Glutamatergic neuron (in vitro differentiated cells): Measurements from ENCODE around the gene EDEM3. TPM values are rescaled to one million over a fixed set of nuclear protein-coding genes. Genes with fewer than 3 reads are reported as not detected.

Experiments used
- DNase-seq: peaks from one replicate; pipeline ENCODE4 v3.0.0; 2022
- H3K27ac Mint-ChIP-seq: one replicate; pipeline ENCODE4 v1.8.0; 2020; ENCODE audit warnings: mild to moderate bottlenecking, mixed read lengths, inconsistent platforms; ENCODE audit not compliant: unreplicated experiment
- H3K27me3 Mint-ChIP-seq: one replicate; pipeline ENCODE4 v1.8.0; 2020; ENCODE audit warnings: mild to moderate bottlenecking, moderate library complexity, mixed read lengths, inconsistent platforms; ENCODE audit not compliant: unreplicated experiment
- H3K36me3 Mint-ChIP-seq: one replicate; pipeline ENCODE4 v1.8.0; 2020; ENCODE audit warnings: mild to moderate bottlenecking, mixed read lengths, inconsistent platforms; ENCODE audit not compliant: unreplicated experiment
- H3K4me1 Mint-ChIP-seq: one replicate; pipeline ENCODE4 v1.8.0; 2020; ENCODE audit warnings: mild to moderate bottlenecking, low read depth, mixed read lengths, inconsistent platforms; ENCODE audit not compliant: unreplicated experiment
- H3K4me3 Mint-ChIP-seq: one replicate; pipeline ENCODE4 v1.8.0; 2020; ENCODE audit warnings: mild to moderate bottlenecking, mixed read lengths, inconsistent platforms; ENCODE audit not compliant: unreplicated experiment
- H3K9me3 Mint-ChIP-seq: one replicate; pipeline ENCODE4 v1.8.0; 2020; ENCODE audit warnings: mild to moderate bottlenecking, moderate library complexity, mixed read lengths, inconsistent platforms; ENCODE audit not compliant: unreplicated experiment
- CTCF ChIP-seq: fragments of 200-600 bp; sonication (generic); IDR thresholded peaks from one replicate; pipeline ENCODE4 v1.5.0; 2021; ENCODE audit not compliant: partially characterized antibody, unreplicated experiment
- total RNA-seq: library from RNA; stranded (reverse); fragmentation: NEBNext Ultra II Directional; extraction: Animal tissue kit (Norgen Biotek cat#: 25700); gene quantifications from one replicate; pipeline ENCODE4 v1.2.1, GENCODE V29; 2021; ENCODE audit not compliant: unreplicated experiment

EDEM3 gene
- total RNA-seq, 1 donor from 2014 or later = 23.6 TPM

- Mint-ChIP-seq H3K4me3 (no peak overlapping the region), H3K27ac (no peak overlapping the region), H3K27me3 (no peaks in the 10 kb centered on the region), H3K4me1 (no peaks in the 10 kb centered on the region), H3K36me3 (no peaks in the 10 kb centered on the region), H3K9me3 (no peaks in the 10 kb centered on the region)
- no peak for DNase-seq
- no peak for TF ChIP-seq CTCF
Measured at GRCh38 chr1:184775329-184775728, 20.7 kb upstream of the EDEM3 start.

GRCh38 chr1:184773762-184774320 lies 19.2 kb upstream of the EDEM3 start:
- H3K27me3 Mint-ChIP-seq = no peaks in the 10 kb centered on the region

GRCh38 chr1:184771190-184771691 lies 16.6 kb upstream of the EDEM3 start:
- no peak for DNase-seq
- no peaks in the 10 kb centered on the region for H3K27me3 Mint-ChIP-seq
- H3K4me3 Mint-ChIP-seq = no peak overlapping the region
- H3K36me3 Mint-ChIP-seq = no peaks in the 10 kb centered on the region
- no peak overlapping the region for H3K27ac Mint-ChIP-seq
- no peaks in the 10 kb centered on the region for H3K4me1 Mint-ChIP-seq
- H3K9me3 Mint-ChIP-seq = no peaks in the 10 kb centered on the region
- TF ChIP-seq CTCF = no peak

More at GRCh38 chr1:184773762-184774320, 19.2 kb upstream of the EDEM3 start:
- Mint-ChIP-seq H3K4me1 (no peaks in the 10 kb centered on the region), H3K9me3 (no peaks in the 10 kb centered on the region), H3K4me3 (no peak overlapping the region), H3K36me3 (no peaks in the 10 kb centered on the region), H3K27ac (no peak overlapping the region)
- DNase-seq = no peak
- TF ChIP-seq CTCF = no peak

- Mint-ChIP-seq H3K27me3 (no peaks in the 10 kb centered on the region), H3K9me3 (no peaks in the 10 kb centered on the region), H3K27ac (no peak overlapping the region), H3K4me1 (no peaks in the 10 kb centered on the region), H3K4me3 (no peak overlapping the region), H3K36me3 (no peaks in the 10 kb centered on the region)
- DNase-seq = no peak
- no peak for TF ChIP-seq CTCF
Measured at GRCh38 chr1:184770181-184770979, 15.7 kb upstream of the EDEM3 start.

GRCh38 chr1:184769241-184769640 lies 14.6 kb upstream of the EDEM3 start:
- no peak for TF ChIP-seq CTCF
- Mint-ChIP-seq H3K4me1 (no peaks in the 10 kb centered on the region), H3K27me3 (no peaks in the 10 kb centered on the region), H3K27ac (no peak overlapping the region), H3K36me3 (no peaks in the 10 kb centered on the region), H3K4me3 (no peak overlapping the region), H3K9me3 (no peaks in the 10 kb centered on the region)
- DNase-seq = no peak
